SH-SY5Y (cell line): ENCODE results near the gene KCNIP3.

Experiments
- GATA2 ChIP-seq: IDR thresholded peaks from 2 replicates; pipeline ENCODE4 v1.6.1; 2011; ENCODE audit warnings: mild to moderate bottlenecking, low read depth, low read length
- GATA3 ChIP-seq: IDR thresholded peaks from 2 replicates; pipeline ENCODE4 v1.6.1; 2011; ENCODE audit warnings: low read depth, mild to moderate bottlenecking, low read length, moderate library complexity

DNA sequence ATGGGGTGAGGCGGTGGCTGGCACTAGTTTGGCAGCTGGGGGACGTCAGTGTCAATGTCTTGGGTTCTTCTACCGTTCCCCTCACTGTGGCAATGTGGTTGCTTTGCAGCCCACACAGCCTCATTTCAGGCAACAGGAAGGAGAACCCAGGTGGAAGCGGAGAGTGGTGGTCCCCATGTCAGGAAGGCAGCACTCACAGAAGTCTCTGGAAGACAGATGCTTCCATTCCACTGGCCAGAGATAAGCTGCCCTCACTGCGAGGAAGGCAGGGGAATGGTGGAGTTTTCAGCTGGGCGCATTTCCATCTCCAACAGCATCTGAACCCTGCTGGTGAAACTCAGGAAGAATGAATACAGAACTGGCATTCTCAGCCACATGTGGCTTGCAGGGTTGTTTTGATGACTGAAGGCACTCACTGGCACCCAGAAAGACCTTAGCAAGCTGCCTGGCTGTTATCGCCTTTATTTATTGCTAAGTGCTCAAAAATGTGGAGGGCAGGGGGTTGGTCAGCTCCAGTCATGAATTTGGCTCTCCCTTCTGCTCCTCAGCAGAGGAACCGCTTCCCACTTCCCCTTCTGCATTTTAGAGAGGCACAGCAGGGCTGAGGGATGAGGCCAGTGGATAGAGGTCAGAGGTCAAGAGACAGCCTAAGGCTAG lies 19.4 kb downstream of the KCNIP3 start:
- no peak for TF ChIP-seq GATA2
- no peak for TF ChIP-seq GATA3
